22Rv1 (cell line): ENCODE measurements around the gene MREG.
"Not testable (repeated sequence)": the region's sequence is repeated elsewhere in the genome, so short reads cannot be mapped to it uniquely, and the experiment has no call there.

Experiments
- H3K27ac ChIP-seq: fragments of 450-650 bp; 2 replicates; pipeline ENCODE4 v1.5.1; 2017
- CTCF ChIP-seq: fragments of 450-650 bp; IDR thresholded peaks from 2 replicates; pipeline ENCODE4 v1.5.1; 2017; ENCODE audit warnings: mild to moderate bottlenecking
- ZFX ChIP-seq: fragments of 450-650 bp; IDR thresholded peaks from 2 replicates; pipeline ENCODE4 v1.6.1; 2017; ENCODE audit warnings: antibody characterized with exemption, borderline replicate concordance

The MREG gene

GRCh38 chr2:216002101-216002678 lies 11.2 kb downstream of the MREG start:
- H3K27ac ChIP-seq, result no peak overlapping the region
- TF ChIP-seq CTCF, result no peak
- TF ChIP-seq ZFX, result no peak

DNA sequence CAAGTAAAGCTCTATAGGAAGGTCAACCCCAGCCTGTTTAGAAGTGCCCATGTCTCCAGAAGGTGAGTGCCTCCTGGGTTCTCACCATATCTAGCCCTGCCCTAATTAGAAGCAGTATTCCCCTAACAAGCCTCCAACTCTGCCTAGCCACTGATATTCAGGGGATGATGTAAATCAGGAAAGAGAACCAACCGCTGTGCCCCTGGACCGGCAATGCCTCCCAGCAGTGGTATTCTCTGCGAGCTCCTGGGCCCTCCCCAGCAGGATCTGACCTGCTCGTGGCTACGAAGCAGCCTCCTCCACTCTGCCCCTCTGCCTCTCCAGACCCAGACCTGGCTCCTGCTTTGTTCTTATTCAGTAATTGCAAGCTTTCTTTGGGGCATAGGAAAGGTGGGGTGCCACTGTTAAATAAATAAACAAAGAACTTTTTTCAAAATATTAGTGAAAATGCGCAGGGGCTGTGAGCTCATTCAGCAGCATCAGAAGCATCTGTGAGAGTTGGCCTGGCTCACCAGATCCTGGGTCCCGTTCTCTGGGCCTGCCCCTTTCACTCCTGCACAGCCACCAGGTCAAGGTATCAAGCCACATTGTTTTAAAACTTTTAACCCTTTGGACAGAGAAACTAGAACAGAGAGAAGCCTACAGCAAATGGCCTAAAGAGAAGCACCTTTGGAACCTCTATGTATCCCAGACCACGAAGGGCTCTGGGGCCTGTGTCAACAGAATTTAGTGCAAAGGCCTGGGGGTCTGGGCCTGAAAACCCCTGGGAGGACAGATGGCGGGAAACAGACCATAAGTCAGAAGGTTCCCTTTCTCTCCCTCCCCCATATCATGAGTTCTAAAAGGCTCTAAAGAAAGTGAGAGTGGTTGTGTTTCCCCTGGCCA lies 11.9 kb downstream of the MREG start:
- H3K27ac ChIP-seq, result no peak overlapping the region

GRCh38 chr2:215998636-215999035 lies 14.7 kb downstream of the MREG start:
- no peak overlapping the region for H3K27ac ChIP-seq
- TF ChIP-seq CTCF (no peak), ZFX (no peak)

More for the DNA sequence above, 11.9 kb downstream of the MREG start:
- TF ChIP-seq CTCF, result no peak
- TF ChIP-seq ZFX, result no peak

- no peak for TF ChIP-seq ZFX
- TF ChIP-seq CTCF, result no peak
- H3K27ac ChIP-seq, result no peak overlapping the region
Observed at GRCh38 chr2:215997219-215997618, 16.1 kb downstream of the MREG start.

DNA sequence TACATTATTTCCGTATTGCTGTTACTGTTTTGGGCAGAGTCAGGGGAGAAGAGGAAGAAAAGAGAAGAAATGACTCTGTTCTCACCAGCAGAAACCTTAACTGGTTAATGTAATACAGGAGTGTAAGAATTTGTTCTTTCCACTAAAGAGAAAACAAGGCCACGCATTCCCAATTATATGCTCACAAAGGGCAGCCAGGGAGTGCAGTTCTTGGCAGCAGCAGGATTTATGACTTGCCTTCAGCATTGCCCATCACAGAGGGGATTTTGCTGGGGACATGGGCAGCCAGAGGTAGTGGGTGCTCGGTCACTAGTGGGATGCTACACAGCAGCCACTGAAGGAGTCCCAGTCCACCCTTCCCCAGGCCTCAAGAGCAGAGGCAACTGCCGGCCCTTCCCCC lies 18.4 kb downstream of the MREG start:
- no peak overlapping the region for H3K27ac ChIP-seq
- TF ChIP-seq CTCF (no peak), ZFX (no peak)

- not testable (repeated sequence) for H3K27ac ChIP-seq
Observed at GRCh38 chr2:215988556-215989207, 24.7 kb downstream of the MREG start.

GRCh38 chr2:215985257-215985656 lies 28.1 kb downstream of the MREG start:
- no peak for TF ChIP-seq CTCF
- no peak for TF ChIP-seq ZFX
- no peak overlapping the region for H3K27ac ChIP-seq
